ENCODE results near the gene FIGN.

DNA sequence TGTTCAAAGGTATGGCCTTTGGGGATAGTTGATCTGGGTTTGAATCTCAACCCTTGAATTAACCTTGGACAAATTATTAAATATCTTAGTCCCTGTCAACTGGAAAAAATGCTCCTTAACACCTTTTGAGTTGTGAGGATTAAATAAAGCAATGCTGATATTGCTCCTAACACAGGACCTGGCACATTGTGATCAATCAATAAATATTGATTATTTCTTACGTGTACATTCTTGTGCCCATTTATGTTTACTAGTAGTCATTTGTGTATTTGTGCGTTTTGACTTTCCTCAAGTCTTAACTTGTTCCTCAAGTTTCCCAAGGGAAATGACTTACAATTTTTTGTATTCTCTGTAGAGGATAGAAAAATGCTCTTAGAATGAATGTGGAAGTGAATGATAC is 19.6 kb upstream of the FIGN start:
- TF ChIP-seq, protein P1, sequence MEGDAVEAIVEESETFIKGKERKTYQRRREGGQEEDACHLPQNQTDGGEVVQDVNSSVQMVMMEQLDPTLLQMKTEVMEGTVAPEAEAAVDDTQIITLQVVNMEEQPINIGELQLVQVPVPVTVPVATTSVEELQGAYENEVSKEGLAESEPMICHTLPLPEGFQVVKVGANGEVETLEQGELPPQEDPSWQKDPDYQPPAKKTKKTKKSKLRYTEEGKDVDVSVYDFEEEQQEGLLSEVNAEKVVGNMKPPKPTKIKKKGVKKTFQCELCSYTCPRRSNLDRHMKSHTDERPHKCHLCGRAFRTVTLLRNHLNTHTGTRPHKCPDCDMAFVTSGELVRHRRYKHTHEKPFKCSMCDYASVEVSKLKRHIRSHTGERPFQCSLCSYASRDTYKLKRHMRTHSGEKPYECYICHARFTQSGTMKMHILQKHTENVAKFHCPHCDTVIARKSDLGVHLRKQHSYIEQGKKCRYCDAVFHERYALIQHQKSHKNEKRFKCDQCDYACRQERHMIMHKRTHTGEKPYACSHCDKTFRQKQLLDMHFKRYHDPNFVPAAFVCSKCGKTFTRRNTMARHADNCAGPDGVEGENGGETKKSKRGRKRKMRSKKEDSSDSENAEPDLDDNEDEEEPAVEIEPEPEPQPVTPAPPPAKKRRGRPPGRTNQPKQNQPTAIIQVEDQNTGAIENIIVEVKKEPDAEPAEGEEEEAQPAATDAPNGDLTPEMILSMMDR (IDR thresholded peaks at IDR 0.05 in 2 of 3, conservative IDR thresholded peaks at IDR 0.05 in 1 of 3; ENCODE audit: control insufficient read depth in 2 of 3, extremely low read depth in 1 of 3, insufficient read depth in 1 of 3, low read depth in 3 of 3, low read length in 3 of 3): no peak
- TF ChIP-seq IKZF2 (IDR thresholded peaks at IDR 0.05): no peak
- TF ChIP-seq CHD2 (IDR thresholded peaks at IDR 0.05; ENCODE audit: borderline replicate concordance, low read depth, low read length): no peak
- TF ChIP-seq, protein P2, sequence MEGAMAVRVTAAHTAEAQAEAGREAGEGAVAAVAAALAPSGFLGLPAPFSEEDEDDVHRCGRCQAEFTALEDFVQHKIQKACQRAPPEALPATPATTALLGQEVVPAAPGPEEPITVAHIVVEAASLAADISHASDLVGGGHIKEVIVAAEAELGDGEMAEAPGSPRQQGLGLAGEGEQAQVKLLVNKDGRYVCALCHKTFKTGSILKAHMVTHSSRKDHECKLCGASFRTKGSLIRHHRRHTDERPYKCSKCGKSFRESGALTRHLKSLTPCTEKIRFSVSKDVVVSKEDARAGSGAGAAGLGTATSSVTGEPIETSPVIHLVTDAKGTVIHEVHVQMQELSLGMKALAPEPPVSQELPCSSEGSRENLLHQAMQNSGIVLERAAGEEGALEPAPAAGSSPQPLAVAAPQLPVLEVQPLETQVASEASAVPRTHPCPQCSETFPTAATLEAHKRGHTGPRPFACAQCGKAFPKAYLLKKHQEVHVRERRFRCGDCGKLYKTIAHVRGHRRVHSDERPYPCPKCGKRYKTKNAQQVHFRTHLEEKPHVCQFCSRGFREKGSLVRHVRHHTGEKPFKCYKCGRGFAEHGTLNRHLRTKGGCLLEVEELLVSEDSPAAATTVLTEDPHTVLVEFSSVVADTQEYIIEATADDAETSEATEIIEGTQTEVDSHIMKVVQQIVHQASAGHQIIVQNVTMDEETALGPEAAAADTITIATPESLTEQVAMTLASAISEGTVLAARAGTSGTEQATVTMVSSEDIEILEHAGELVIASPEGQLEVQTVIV (IDR thresholded peaks at IDR 0.05; ENCODE audit: borderline replicate concordance, partially characterized antibody): no peak
- TF ChIP-seq BHLHE40 (IDR thresholded peaks at IDR 0.05; ENCODE audit: borderline replicate concordance in 1 of 2, low read depth in 2 of 2, low read length in 1 of 2): no peak
- TF ChIP-seq, protein P3, sequence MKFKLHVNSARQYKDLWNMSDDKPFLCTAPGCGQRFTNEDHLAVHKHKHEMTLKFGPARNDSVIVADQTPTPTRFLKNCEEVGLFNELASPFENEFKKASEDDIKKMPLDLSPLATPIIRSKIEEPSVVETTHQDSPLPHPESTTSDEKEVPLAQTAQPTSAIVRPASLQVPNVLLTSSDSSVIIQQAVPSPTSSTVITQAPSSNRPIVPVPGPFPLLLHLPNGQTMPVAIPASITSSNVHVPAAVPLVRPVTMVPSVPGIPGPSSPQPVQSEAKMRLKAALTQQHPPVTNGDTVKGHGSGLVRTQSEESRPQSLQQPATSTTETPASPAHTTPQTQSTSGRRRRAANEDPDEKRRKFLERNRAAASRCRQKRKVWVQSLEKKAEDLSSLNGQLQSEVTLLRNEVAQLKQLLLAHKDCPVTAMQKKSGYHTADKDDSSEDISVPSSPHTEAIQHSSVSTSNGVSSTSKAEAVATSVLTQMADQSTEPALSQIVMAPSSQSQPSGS (IDR thresholded peaks at IDR 0.05; ENCODE audit: low read length): no peak
- TF ChIP-seq CHD1 (IDR thresholded peaks at IDR 0.05; ENCODE audit: low read depth, low read length): no peak
- no peak for TF ChIP-seq POLR2A (IDR thresholded peaks at IDR 0.05; ENCODE audit: low read depth, low read length)
- TF ChIP-seq RELA (IDR thresholded peaks at IDR 0.05; ENCODE audit: borderline replicate concordance, partially characterized antibody): no peak
- no peak for TF ChIP-seq STAT1 (conservative IDR thresholded peaks at IDR 0.05)
- TF ChIP-seq MEF2A (IDR thresholded peaks at IDR 0.05; ENCODE audit: insufficient read depth, low read depth, low read length): no peak
- TF ChIP-seq, protein P4, sequence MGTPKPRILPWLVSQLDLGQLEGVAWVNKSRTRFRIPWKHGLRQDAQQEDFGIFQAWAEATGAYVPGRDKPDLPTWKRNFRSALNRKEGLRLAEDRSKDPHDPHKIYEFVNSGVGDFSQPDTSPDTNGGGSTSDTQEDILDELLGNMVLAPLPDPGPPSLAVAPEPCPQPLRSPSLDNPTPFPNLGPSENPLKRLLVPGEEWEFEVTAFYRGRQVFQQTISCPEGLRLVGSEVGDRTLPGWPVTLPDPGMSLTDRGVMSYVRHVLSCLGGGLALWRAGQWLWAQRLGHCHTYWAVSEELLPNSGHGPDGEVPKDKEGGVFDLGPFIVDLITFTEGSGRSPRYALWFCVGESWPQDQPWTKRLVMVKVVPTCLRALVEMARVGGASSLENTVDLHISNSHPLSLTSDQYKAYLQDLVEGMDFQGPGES (IDR thresholded peaks at IDR 0.05): no peak
- no peak for TF ChIP-seq SIN3A (IDR thresholded peaks at IDR 0.05; ENCODE audit: low read depth, low read length)
- TF ChIP-seq ZSCAN29 (IDR thresholded peaks at IDR 0.05): no peak
